HepG2 (cell line): ENCODE results near the gene CHMP4B. TPM values are rescaled to one million over a fixed set of nuclear protein-coding genes. Genes with fewer than 3 reads are reported as not detected.

Experiments used
- ATAC-seq: fragments of 200-7000 bp; cut with Tn5 transposase; 3 replicates; pipeline ENCODE4 v1.9.1; 2020; ENCODE audit warnings: mild to moderate bottlenecking, moderate library complexity
- BruUV-seq: library from RNA; stranded (reverse); fragments of 400-500 nt; replicated peaks from 2 replicates; lab custom pipeline; 2021; lab: Mats Ljungman, UMichigan
- CTCF ChIA-PET: fragments of 300-600 bp; formaldehyde crosslinking; extraction: SDS; loops from one replicate; lab custom pipeline; 2021; ENCODE audit warnings: low total read pairs, inconsistent platforms, low intra/inter-chr PET ratio; lab: Yijun Ruan, JAX
- POLR2A ChIA-PET: fragments of 350-600 bp; sonication (Branson Sonifier 250); formaldehyde crosslinking; loops from one replicate; lab custom pipeline; 2020; ENCODE audit warnings: antibody characterized with exemption, inconsistent platforms; lab: Yijun Ruan, JAX
- DNase-seq: peaks from one replicate; pipeline ENCODE4 v3.0.0-alpha.2; 2015; ENCODE audit warnings: low spot score
- FAIRE-seq: peaks from 3 replicates; lab custom pipeline; 2011; peaks lifted over from hg19 to GRCh38; lab: Jason Lieb, UNC
- H2AFZ ChIP-seq: one replicate; pipeline ENCODE4 v1.6.1; 2011; ENCODE audit warnings: low read length, inconsistent platforms
- H3K27ac ChIP-seq: fragments of 300-600 bp; 3 replicates; pipeline ENCODE4 v1.8.0; 2011; ENCODE audit warnings: mixed run types, mild to moderate bottlenecking, mixed read lengths, low read length, inconsistent platforms; ENCODE audit not compliant: insufficient read depth; ENCODE audit errors: extremely low read length
- H3K27me3 ChIP-seq, 2 experiments: fragments of 200-600 bp in 1 of 2; 2 replicates in 1 of 2; 3 replicates in 1 of 2; pipeline versions ENCODE4 v1.6.0 to v1.8.0; 2011; ENCODE audit warnings: low read length in 2 of 2, mild to moderate bottlenecking in 2 of 2, moderate library complexity in 2 of 2, inconsistent platforms in 1 of 2; ENCODE audit not compliant: insufficient read depth in 2 of 2, control insufficient read depth in 1 of 2
- H3K36me3 ChIP-seq, 2 experiments: fragments of 200-600 bp in 1 of 2; replicated peaks in 1 of 2; 2 replicates in 1 of 2; 3 replicates in 1 of 2; pipeline versions ENCODE4 v1.5.1 to v1.8.0; 2011; ENCODE audit warnings: low read length in 2 of 2, inconsistent platforms in 1 of 2; ENCODE audit not compliant: insufficient read depth in 2 of 2, control insufficient read depth in 1 of 2
- H3K4me1 ChIP-seq: 2 replicates; pipeline ENCODE4 v1.5.1; 2012; ENCODE audit warnings: low read length, inconsistent platforms; ENCODE audit not compliant: insufficient read depth
- H3K4me2 ChIP-seq: 2 replicates; pipeline ENCODE4 v1.6.0; 2011; ENCODE audit warnings: low read depth, low read length, inconsistent platforms
- H3K4me3 ChIP-seq, 3 experiments: fragments of 200-600 bp in 1 of 3; sonication (generic), shearing (Covaris generic) in 1 of 3; replicated peaks in 1 of 3; 2 replicates each; pipeline ENCODE4 v1.5.1; 2011 to 2016; ENCODE audit warnings: low read length in 3 of 3, inconsistent platforms in 2 of 3, low read depth in 2 of 3, mild to moderate bottlenecking in 2 of 3, control low read depth in 1 of 3, mixed read lengths in 1 of 3; ENCODE audit not compliant: insufficient read depth in 1 of 3
- H3K79me2 ChIP-seq: one replicate; pipeline ENCODE4 v1.6.1; 2011; ENCODE audit warnings: low read length, inconsistent platforms; ENCODE audit not compliant: insufficient read depth
- H3K9ac ChIP-seq: 2 replicates; pipeline ENCODE4 v1.6.0; 2011; ENCODE audit warnings: mild to moderate bottlenecking, low read depth, low read length, inconsistent platforms; ENCODE audit not compliant: insufficient read depth
- H3K9me3 ChIP-seq: 2 replicates; pipeline ENCODE4 v1.5.1; 2012; ENCODE audit warnings: mild to moderate bottlenecking, low read length
- H4K20me1 ChIP-seq: 2 replicates; pipeline ENCODE4 v1.6.0; 2011; ENCODE audit warnings: inconsistent platforms, mild to moderate bottlenecking, low read length, moderate library complexity; ENCODE audit not compliant: insufficient read depth
- AKNA ChIP-seq: sonication (generic); formaldehyde crosslinking; IDR thresholded peaks from 2 replicates; pipeline ENCODE4 v1.4.0; 2020; ENCODE audit warnings: missing genetic modification reagents, borderline replicate concordance
- CEBPB ChIP-seq: IDR thresholded peaks from 2 replicates; pipeline ENCODE4 v1.6.1; 2011; ENCODE audit warnings: low read depth, low read length, improper control_type of control experiment, borderline replicate concordance
- EP300 ChIP-seq, 3 experiments: sonication (generic) in 1 of 3; formaldehyde crosslinking in 1 of 3; IDR thresholded peaks; 2 replicates each; pipeline versions ENCODE4 v1.5.1 to v1.6.1; 2011 to 2020; ENCODE audit warnings: low read depth in 2 of 3, low read length in 2 of 3, borderline replicate concordance in 1 of 3, improper control_type of control experiment in 1 of 3, mild to moderate bottlenecking in 1 of 3, missing genetic modification reagents in 1 of 3, moderate library complexity in 1 of 3
- GMEB2 ChIP-seq: IDR thresholded peaks from 2 replicates; pipeline ENCODE4 v1.6.1; 2016; ENCODE audit warnings: missing biosample characterization, missing genetic modification reagents, low read depth
- RNF2 ChIP-seq: fragments of 450-650 bp; conservative IDR thresholded peaks from 2 replicates; pipeline ENCODE4 v1.6.1; 2016; ENCODE audit warnings: low read depth
- ZBTB39 ChIP-seq: sonication (generic); formaldehyde crosslinking; IDR thresholded peaks from 2 replicates; pipeline ENCODE4 v1.5.0; 2020; ENCODE audit warnings: missing genetic modification reagents
- ZFP91 ChIP-seq: sonication (generic); formaldehyde crosslinking; IDR thresholded peaks from 2 replicates; pipeline ENCODE4 v1.9.0; 2022; ENCODE audit warnings: missing genetic modification reagents, mild to moderate bottlenecking, borderline replicate concordance
- ZKSCAN1 ChIP-seq: fragments of 150-350 bp; IDR thresholded peaks from 2 replicates; pipeline ENCODE4 v1.6.1; 2014; ENCODE audit warnings: low read length
- ZNF253 ChIP-seq: sonication (generic); formaldehyde crosslinking; IDR thresholded peaks from 2 replicates; pipeline ENCODE4 v1.8.0; 2022; ENCODE audit warnings: mild to moderate bottlenecking, missing genetic modification reagents, borderline replicate concordance
- ZNF274 ChIP-seq: sonication (generic); formaldehyde crosslinking; IDR thresholded peaks from 2 replicates; pipeline ENCODE4 v1.5.1; 2020; ENCODE audit warnings: mild to moderate bottlenecking, missing genetic modification reagents
- WGBS: methylation state at CpG from one replicate; pipeline ENCODE4 v1.1.6; 2017; ENCODE audit warnings: low lambda C conversion rate; 5-methylcytosine and 5-hydroxymethylcytosine counted together
- in situ Hi-C: cut with HindIII; loops from 2 replicates; pipeline ENCODE4 v1.10.0; 2017; ENCODE audit warnings: low pct_unique_long_range_greater_than_20kb; ENCODE audit not compliant: extremely low pct_ligation_motif_present
- intact Hi-C: fragments of 100-400 bp; cut with micrococcal nuclease; formaldehyde crosslinking; loops from one replicate; pipeline ENCODE4 v1.10.0; 2022; ENCODE audit not compliant: unreplicated experiment
- polyA plus RNA-seq, 8 experiments: library from polyadenylated mRNA; depleted of rRNA in 3 of 8; stranded (reverse) in 7 of 8; unstranded in 1 of 8; fragments of >200 nt; fragmentation: Illumina TruSeq in 4 of 8; extraction: Trizol in 4 of 8; gene quantifications; 2 replicates each; pipeline versions ENCODE4 v1.2.1 to v1.2.3, GENCODE V29; 2011 to 2016; ENCODE audit warnings: low read depth in 4 of 8, missing spikeins in 1 of 8, mixed read lengths in 1 of 8; ENCODE audit not compliant: insufficient read depth in 1 of 8
- total RNA-seq, 5 experiments: library from RNA; depleted of rRNA; stranded (reverse); fragments of >200 nt; fragmentation: Illumina TruSeq; extraction: Trizol; gene quantifications; 2 replicates each; pipeline ENCODE4 v1.2.3, GENCODE V29; 2016; ENCODE audit warnings: low read depth in 1 of 5
- TF ChIP-seq, protein P1 (sequence below): sonication (generic); formaldehyde crosslinking; IDR thresholded peaks from 2 replicates; pipeline ENCODE4 v1.9.0; 2022; ENCODE audit warnings: low read depth, missing genetic modification reagents

The CHMP4B gene
- total and polyA plus RNA-seq, 2 of the 13 experiments (the other 11 are each of a cell fraction or from before 2014, with no cell fraction given): 40.1 to 45.6 TPM

- 0 out of 5 replicates have a peak, but pooled peaks cover 0 to 3% of the 10 kb centered on the region in 2 experiments for H3K36me3 ChIP-seq
- no TSS peak for BruUV-seq
- no peak overlapping the region for H3K4me3 ChIP-seq
- H2AFZ ChIP-seq: no peak overlapping the region
- no peaks in the 10 kb centered on the region for H3K27me3 ChIP-seq
- H3K4me2 ChIP-seq: no peak overlapping the region
- no peak for ATAC-seq
- H3K79me2 ChIP-seq: no peaks in the 10 kb centered on the region
- intact Hi-C loops (no loop called here), in situ Hi-C loops (no loop called here)
- no peaks in the 10 kb centered on the region for H4K20me1 ChIP-seq
- H3K9ac ChIP-seq: no peak overlapping the region
- ChIA-PET POLR2A (no interaction called here), CTCF (no interaction called here)
- DNase-seq: no peak
- FAIRE-seq: no peak
- WGBS: 92% methylated on average over 5 of the region's 5 CpGs
- no peak overlapping the region for H3K27ac ChIP-seq
- no peaks in the 10 kb centered on the region for H3K9me3 ChIP-seq
- no peaks in the 10 kb centered on the region for H3K4me1 ChIP-seq
- peak; percentile 27; the same call in 1 of the 2 replicates for TF ChIP-seq CEBPB
- no peak for TF ChIP-seq ZNF274 (CRISPR knock-in tag)
- TF ChIP-seq ZBTB39 (CRISPR knock-in tag): no peak
- no peak for TF ChIP-seq EP300 (IDR thresholded peaks at IDR 0.05; ENCODE audit: low read depth in 2 of 2, low read length in 2 of 2)
- TF ChIP-seq EP300 (CRISPR knock-in tag; IDR thresholded peaks at IDR 0.05; ENCODE audit: borderline replicate concordance): no peak
- no peak for TF ChIP-seq AKNA
- TF ChIP-seq RNF2: no peak
- TF ChIP-seq ZFP91: no peak
- peak; percentile 58 for TF ChIP-seq ZKSCAN1
- TF ChIP-seq, protein P1, sequence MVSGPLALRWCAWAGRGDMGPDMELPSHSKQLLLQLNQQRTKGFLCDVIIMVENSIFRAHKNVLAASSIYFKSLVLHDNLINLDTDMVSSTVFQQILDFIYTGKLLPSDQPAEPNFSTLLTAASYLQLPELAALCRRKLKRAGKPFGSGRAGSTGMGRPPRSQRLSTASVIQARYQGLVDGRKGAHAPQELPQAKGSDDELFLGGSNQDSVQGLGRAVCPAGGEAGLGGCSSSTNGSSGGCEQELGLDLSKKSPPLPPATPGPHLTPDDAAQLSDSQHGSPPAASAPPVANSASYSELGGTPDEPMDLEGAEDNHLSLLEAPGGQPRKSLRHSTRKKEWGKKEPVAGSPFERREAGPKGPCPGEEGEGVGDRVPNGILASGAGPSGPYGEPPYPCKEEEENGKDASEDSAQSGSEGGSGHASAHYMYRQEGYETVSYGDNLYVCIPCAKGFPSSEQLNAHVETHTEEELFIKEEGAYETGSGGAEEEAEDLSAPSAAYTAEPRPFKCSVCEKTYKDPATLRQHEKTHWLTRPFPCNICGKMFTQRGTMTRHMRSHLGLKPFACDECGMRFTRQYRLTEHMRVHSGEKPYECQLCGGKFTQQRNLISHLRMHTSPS (CRISPR knock-in tag): no peak
- no peak for TF ChIP-seq GMEB2 (CRISPR knock-in tag)
- TF ChIP-seq ZNF253 (CRISPR knock-in tag): 0 out of 2 replicates have a peak, but pooled peaks have one; percentile 30
Observed at GRCh38 chr20:33765592-33765991, 45.6 kb upstream of the CHMP4B start.
